CD14-positive monocyte (primary cell): ENCODE measurements around the gene EFHC2. TPM values are rescaled to one million over a fixed set of nuclear protein-coding genes. Genes with fewer than 3 reads are reported as not detected.
A peak's percentile ranks its signal among the peaks of the same experiment; 100 is the strongest.

Experiments used
- DNase-seq, 3 donors: peaks; one replicate each; pipeline ENCODE4 v3.0.0-alpha.2; 2011 to 2022
- H2AFZ ChIP-seq: 2 replicates; pipeline ENCODE4 v1.6.0; 2012; ENCODE audit warnings: mild to moderate bottlenecking, low read depth, low read length, inconsistent platforms; ENCODE audit not compliant: insufficient read depth, poor library complexity, severe bottlenecking
- H3K27ac ChIP-seq, 2 donors: 1 replicate in 1 of 2; 2 replicates in 1 of 2; pipeline ENCODE4 v1.5.1; 2012 to 2013; ENCODE audit warnings: low read length in 2 of 2, control low read depth in 1 of 2, inconsistent platforms in 1 of 2, low read depth in 1 of 2, mild to moderate bottlenecking in 1 of 2
- H3K27me3 ChIP-seq, 2 donors: one replicate each; pipeline versions ENCODE4 v1.6.0 to v1.6.1; 2011 to 2013; ENCODE audit warnings: low read length in 2 of 2; ENCODE audit not compliant: control insufficient read depth in 2 of 2, insufficient read depth in 2 of 2
- H3K36me3 ChIP-seq, 2 donors: replicated peaks in 1 of 2; 1 replicate in 1 of 2; 2 replicates in 1 of 2; pipeline versions ENCODE4 v1.5.1 to v1.6.1; 2012 to 2013; ENCODE audit warnings: low read length in 2 of 2, control low read depth in 1 of 2, inconsistent platforms in 1 of 2, mild to moderate bottlenecking in 1 of 2; ENCODE audit not compliant: insufficient read depth in 2 of 2, control insufficient read depth in 1 of 2
- H3K4me1 ChIP-seq, 2 donors: 1 replicate in 1 of 2; 2 replicates in 1 of 2; pipeline versions ENCODE4 v1.5.1 to v1.6.1; 2012 to 2013; ENCODE audit warnings: low read length in 2 of 2, control low read depth in 1 of 2, inconsistent platforms in 1 of 2, mild to moderate bottlenecking in 1 of 2, moderate library complexity in 1 of 2; ENCODE audit not compliant: insufficient read depth in 2 of 2, control insufficient read depth in 1 of 2
- H3K4me2 ChIP-seq: replicated peaks from 2 replicates; pipeline ENCODE3; 2012; ENCODE audit warnings: low read length, moderate library complexity, mild to moderate bottlenecking; ENCODE audit not compliant: poor library complexity, severe bottlenecking; ENCODE audit errors: extremely low read depth
- H3K4me3 ChIP-seq, 3 experiments: fragments of 200-600 bp in 1 of 3; sonication (generic) in 1 of 3; replicated peaks in 1 of 3; 1 replicate in 2 of 3; 2 replicates in 1 of 3; pipeline ENCODE4 v1.5.1; 2011 to 2013; ENCODE audit warnings: low read length in 3 of 3, mild to moderate bottlenecking in 3 of 3, control low read depth in 2 of 3, low read depth in 2 of 3, inconsistent platforms in 1 of 3, moderate library complexity in 1 of 3
- H3K79me2 ChIP-seq: 2 replicates; pipeline ENCODE4 v1.6.0; 2012; ENCODE audit warnings: mild to moderate bottlenecking, control low read depth, inconsistent platforms, low read length, moderate library complexity; ENCODE audit not compliant: insufficient read depth
- H3K9ac ChIP-seq: 2 replicates; pipeline ENCODE4 v1.6.0; 2017; ENCODE audit warnings: low read length, mild to moderate bottlenecking; ENCODE audit not compliant: insufficient read depth, poor library complexity, severe bottlenecking
- H3K9me3 ChIP-seq, 2 donors: replicated peaks in 1 of 2; 1 replicate in 1 of 2; 2 replicates in 1 of 2; pipeline versions ENCODE4 v1.5.1 to v1.6.1; 2012 to 2013; ENCODE audit warnings: low read length in 2 of 2, control low read depth in 1 of 2; ENCODE audit not compliant: control insufficient read depth in 1 of 2, insufficient read depth in 1 of 2
- H4K20me1 ChIP-seq: 2 replicates; pipeline ENCODE4 v1.6.0; 2012; ENCODE audit warnings: mild to moderate bottlenecking, low read length, control low read depth, moderate library complexity; ENCODE audit not compliant: insufficient read depth
- H3K27ac Mint-ChIP-seq, 7 donors: one replicate each; pipeline ENCODE4 v1.8.0; 2020; ENCODE audit warnings: mild to moderate bottlenecking in 7 of 7, mixed read lengths in 7 of 7, moderate library complexity in 6 of 7, inconsistent platforms in 2 of 7
- H3K27me3 Mint-ChIP-seq, 3 donors: one replicate each; pipeline ENCODE4 v1.8.0; 2021 to 2022; ENCODE audit warnings: low read depth in 3 of 3, mild to moderate bottlenecking in 3 of 3, mixed read lengths in 3 of 3, moderate library complexity in 3 of 3, inconsistent platforms in 1 of 3
- H3K36me3 Mint-ChIP-seq, 2 donors: one replicate each; pipeline ENCODE4 v1.8.0; 2020; ENCODE audit warnings: mixed read lengths in 2 of 2, inconsistent platforms in 1 of 2, mild to moderate bottlenecking in 1 of 2
- H3K4me1 Mint-ChIP-seq: one replicate; pipeline ENCODE4 v1.8.0; 2020; ENCODE audit warnings: mild to moderate bottlenecking, mixed read lengths
- H3K4me3 Mint-ChIP-seq, 2 donors: one replicate each; pipeline ENCODE4 v1.8.0; 2020; ENCODE audit warnings: mild to moderate bottlenecking in 2 of 2, mixed read lengths in 2 of 2, moderate library complexity in 1 of 2
- H3K9me3 Mint-ChIP-seq, 7 donors: one replicate each; pipeline ENCODE4 v1.8.0; 2020 to 2022; ENCODE audit warnings: mixed read lengths in 7 of 7, mild to moderate bottlenecking in 6 of 7, moderate library complexity in 6 of 7, inconsistent platforms in 2 of 7
- WGBS: methylation state at CpG from one replicate; pipeline ENCODE4 v1.1.5; 2013; ENCODE audit warnings: missing lambda C conversion rate; ENCODE audit not compliant: insufficient coverage; 5-methylcytosine and 5-hydroxymethylcytosine counted together
- intact Hi-C, 2 donors: fragments of 100-400 bp; cut with micrococcal nuclease; formaldehyde crosslinking; loops; one replicate each; pipeline versions ENCODE4 v1.15.0 to v1.15.1; 2023
- polyA plus RNA-seq, 3 donors: library from polyadenylated mRNA; depleted of rRNA in 1 of 3; unstranded in 2 of 3; stranded (reverse) in 1 of 3; fragments of 300-500 nt in 2 of 3; fragments of >200 nt in 1 of 3; fragmentation: Illumina TruSeq in 2 of 3; gene quantifications; 1 replicate in 2 of 3; 2 replicates in 1 of 3; pipeline ENCODE4 v1.2.3, GENCODE V29; 2012 to 2021
- TF ChIP-seq, protein P1 (sequence below): fragments of 200-600 bp; IDR thresholded peaks from one replicate; pipeline ENCODE4 v1.8.0; 2022; ENCODE audit warnings: antibody characterized with exemption, mild to moderate bottlenecking

EFHC2 gene
- polyA plus RNA-seq, 3 donors: 0.05 to 0.22 TPM; not detected in 1

DNA sequence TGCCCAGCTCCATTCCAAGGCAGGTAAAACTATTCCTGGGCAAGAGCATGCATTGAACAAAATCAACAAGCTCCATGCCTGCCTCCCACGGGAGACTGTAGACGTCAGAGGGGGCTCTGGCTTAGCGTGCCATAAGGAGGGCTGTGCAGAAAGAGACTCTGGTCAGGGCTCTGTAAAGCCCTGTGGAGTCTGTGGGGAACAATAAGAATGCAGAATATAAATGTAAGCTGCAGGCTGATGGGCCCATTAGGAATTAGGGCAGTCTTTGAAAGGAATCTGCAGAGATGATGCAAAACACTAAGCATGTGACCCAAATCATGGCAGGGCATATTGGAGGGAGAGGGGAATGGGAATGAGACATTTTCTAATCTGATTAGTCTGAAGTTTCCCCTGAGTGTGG, 170.3 kb downstream of the EFHC2 start:
- Histone ChIP-seq H3K4me1 (no peaks in the 10 kb centered on the region), H3K9me3 (no peaks in the 10 kb centered on the region), H3K4me3 (no peak overlapping the region), H3K27me3 (peaks cover 0 to 4% of the 10 kb centered on the region in 2 donors), H3K9ac (no peak overlapping the region), H3K27ac (no peak overlapping the region), H4K20me1 (no peaks in the 10 kb centered on the region), H2AFZ (no peak overlapping the region), H3K36me3 (no peaks in the 10 kb centered on the region), H3K4me2 (no peak overlapping the region), H3K79me2 (no peaks in the 10 kb centered on the region)
- DNase-seq: no peak
- H3K4me3 Mint-ChIP-seq: no peak overlapping the region
- TF ChIP-seq, protein P1, sequence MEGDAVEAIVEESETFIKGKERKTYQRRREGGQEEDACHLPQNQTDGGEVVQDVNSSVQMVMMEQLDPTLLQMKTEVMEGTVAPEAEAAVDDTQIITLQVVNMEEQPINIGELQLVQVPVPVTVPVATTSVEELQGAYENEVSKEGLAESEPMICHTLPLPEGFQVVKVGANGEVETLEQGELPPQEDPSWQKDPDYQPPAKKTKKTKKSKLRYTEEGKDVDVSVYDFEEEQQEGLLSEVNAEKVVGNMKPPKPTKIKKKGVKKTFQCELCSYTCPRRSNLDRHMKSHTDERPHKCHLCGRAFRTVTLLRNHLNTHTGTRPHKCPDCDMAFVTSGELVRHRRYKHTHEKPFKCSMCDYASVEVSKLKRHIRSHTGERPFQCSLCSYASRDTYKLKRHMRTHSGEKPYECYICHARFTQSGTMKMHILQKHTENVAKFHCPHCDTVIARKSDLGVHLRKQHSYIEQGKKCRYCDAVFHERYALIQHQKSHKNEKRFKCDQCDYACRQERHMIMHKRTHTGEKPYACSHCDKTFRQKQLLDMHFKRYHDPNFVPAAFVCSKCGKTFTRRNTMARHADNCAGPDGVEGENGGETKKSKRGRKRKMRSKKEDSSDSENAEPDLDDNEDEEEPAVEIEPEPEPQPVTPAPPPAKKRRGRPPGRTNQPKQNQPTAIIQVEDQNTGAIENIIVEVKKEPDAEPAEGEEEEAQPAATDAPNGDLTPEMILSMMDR: no peak
- H3K9me3 Mint-ChIP-seq: peaks cover 0 to 9% (median 4%) of the 10 kb centered on the region in 7 donors
- intact Hi-C loops: no loop called here
- no peaks in the 10 kb centered on the region for H3K36me3 Mint-ChIP-seq
- H3K27ac Mint-ChIP-seq: no peak overlapping the region
- WGBS: 90% methylated on average over 2 of the region's 3 CpGs
- H3K27me3 Mint-ChIP-seq: peaks cover 0 to 16% (median 3%) of the 10 kb centered on the region in 3 donors
- H3K4me1 Mint-ChIP-seq: no peaks in the 10 kb centered on the region

DNA sequence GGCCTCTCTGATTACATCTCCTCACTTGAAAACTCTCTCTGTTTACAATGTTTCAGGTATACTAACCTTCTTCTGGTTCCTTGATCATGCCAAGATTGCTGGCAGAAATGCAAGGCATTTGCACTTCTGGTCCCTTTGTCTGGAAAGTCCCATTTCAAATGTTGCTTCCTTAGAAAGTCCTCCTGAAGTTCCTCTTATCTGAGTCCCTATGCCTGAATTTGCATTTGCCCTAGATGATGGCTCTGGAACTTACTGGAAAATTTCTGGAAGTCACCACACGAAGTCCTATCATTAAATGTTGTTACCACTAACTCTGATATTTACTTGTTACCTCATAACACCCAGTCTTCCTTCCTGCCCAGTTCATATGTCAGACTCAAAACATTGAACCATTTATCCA, 176.4 kb downstream of the EFHC2 start:
- no peaks in the 10 kb centered on the region for H4K20me1 ChIP-seq
- peaks cover 4% of the 10 kb centered on the region for H3K4me1 Mint-ChIP-seq
- no peak overlapping the region for H3K27ac Mint-ChIP-seq

More for the DNA sequence above, 176.4 kb downstream of the EFHC2 start:
- Histone ChIP-seq H3K27ac (no peak overlapping the region), H3K4me2 (no peak overlapping the region), H3K4me3 (no peak overlapping the region), H3K4me1 (no peaks in the 10 kb centered on the region), H3K27me3 (no peaks in the 10 kb centered on the region), H3K79me2 (no peaks in the 10 kb centered on the region), H3K9ac (no peak overlapping the region), H3K36me3 (no peaks in the 10 kb centered on the region), H2AFZ (no peak overlapping the region), H3K9me3 (no peaks in the 10 kb centered on the region)
- peak in 1 of 3 donors; percentile 21 for DNase-seq
- TF ChIP-seq, protein P1: no peak
- peaks cover 0 to 19% (median 7%) of the 10 kb centered on the region in 3 donors for H3K27me3 Mint-ChIP-seq
- no peak overlapping the region for H3K4me3 Mint-ChIP-seq
- H3K36me3 Mint-ChIP-seq: no peaks in the 10 kb centered on the region
- WGBS: no CpG with 5 or more reads among the region's 1 CpG
- H3K9me3 Mint-ChIP-seq: peaks cover 0 to 4% (median 0%) of the 10 kb centered on the region in 7 donors
- intact Hi-C loops: no loop called here
